GM18870 (cell line): Measurements from ENCODE around the gene C2orf68.
"Not testable (repeated sequence)": the region's sequence is repeated elsewhere in the genome, so short reads cannot be mapped to it uniquely, and the experiment has no call there.

ENCODE experiments used
- ATAC-seq: cut with Tn5 transposase; IDR thresholded peaks from one replicate; pipeline ENCODE4 v1.9.1; 2021; ENCODE audit warnings: moderate library complexity; ENCODE audit not compliant: unreplicated experiment

The C2orf68 gene

DNA sequence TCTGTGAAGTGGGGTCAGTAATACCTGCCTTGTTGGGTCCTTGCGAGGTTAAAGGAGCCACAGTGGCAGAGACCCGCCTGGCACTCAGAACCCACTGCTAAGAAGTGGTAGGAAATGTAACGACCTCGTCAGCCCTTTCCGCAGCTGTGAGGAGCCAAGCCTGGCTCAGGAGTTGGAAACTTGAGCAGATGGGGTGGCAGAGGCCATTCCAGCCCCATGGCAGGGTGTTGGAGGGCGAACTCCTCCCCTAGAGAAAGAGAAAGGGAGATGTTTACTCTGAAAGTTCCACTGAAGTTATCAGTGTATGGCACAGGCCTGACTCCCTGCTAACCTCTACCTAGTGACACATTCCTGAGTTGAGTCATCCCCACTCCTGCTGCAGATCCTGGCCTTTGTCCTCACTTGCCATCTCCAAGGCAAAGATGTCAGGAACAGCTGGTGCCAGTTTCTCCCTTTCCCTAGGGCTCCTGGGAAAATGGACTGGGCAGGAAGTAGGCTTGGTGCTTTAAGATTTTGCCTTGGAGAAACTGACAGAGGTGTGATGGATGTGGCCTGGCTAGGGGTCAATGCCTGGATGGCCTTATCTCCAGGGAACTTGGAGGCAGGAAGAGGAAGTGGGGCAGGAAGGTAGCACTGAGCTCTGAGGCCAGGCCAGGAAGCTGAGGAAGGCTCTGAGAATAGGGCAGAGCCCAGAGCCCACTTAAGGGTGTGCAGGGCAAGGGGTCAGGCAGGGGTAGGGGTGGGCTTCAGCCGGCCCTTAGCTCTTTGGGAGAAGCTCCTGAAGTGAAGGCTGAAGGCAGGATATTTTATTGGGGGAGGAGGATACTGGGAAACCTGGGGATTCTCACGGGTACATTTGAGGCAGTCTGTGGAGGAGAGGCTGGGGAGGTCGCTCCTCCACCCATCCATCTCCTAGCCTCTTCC is 26.7 kb downstream of the C2orf68 start:
- ATAC-seq, result peak; percentile 57

DNA sequence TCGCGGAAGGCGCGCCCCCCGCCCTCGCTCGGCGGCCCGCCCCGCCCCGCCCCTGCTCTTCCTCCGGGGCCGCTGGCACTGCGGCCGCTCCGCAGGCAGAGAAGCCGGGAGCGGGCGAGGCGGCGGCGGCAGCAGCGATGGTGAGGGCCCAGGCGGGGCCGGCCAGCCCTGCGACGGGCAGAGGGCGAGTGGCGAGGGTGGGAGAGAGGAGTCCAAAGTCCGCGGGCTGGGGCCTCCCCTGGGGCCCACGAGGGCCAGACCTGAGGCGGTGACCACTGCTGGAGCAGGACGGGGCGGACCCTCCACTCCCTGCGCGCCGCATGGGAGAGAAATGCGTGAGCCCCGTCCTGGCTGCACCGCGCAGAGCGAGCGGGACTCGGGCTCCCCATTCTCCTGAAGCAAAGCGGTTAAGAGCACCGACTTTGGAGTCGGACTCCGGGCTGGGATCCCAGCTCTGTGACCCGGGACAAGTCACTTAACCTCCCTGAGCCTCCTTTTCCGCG is 27.5 kb downstream of the C2orf68 start, which contains the start of gene VAMP5:
Gene VAMP5, plus strand, starts transcription at position 78 of the 503 bp plus-strand sequence. Its CDS starts 60 bp downstream, at position 138.
- ATAC-seq, result peak; percentile 22

DNA sequence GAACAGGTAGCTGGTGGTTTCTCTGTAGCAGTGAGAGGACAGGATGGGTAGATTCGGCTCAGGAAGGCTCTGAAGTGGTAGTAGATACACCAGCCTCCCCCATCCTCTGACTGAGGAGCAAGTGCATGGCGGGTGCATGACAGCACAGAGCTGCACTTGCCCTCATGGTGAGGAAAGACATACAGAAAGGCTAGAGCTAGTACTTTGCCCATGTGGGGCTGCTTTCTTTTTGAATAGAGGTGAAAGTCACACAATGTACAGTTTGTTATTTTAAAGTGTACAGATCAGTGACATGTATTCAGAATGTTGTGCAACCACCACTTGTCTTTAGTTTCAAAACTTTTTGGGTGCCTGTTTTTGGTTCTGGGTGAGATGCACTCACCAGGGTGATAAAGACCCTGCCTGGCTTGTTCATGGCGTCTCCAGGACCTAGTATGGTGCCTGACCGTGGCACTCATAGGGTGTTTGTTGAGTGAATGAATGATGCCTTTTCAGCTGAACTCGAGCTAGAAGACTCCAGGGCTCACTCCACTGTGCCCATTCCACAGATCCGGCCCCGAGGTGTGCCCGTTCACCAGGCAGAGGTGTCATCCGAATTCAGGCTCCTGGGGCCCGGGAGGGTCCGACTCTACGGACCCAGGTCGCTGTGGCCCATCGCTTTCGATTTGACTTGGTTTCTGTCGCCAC is 28.1 kb downstream of the C2orf68 start:
- peak; percentile 27 for ATAC-seq

DNA sequence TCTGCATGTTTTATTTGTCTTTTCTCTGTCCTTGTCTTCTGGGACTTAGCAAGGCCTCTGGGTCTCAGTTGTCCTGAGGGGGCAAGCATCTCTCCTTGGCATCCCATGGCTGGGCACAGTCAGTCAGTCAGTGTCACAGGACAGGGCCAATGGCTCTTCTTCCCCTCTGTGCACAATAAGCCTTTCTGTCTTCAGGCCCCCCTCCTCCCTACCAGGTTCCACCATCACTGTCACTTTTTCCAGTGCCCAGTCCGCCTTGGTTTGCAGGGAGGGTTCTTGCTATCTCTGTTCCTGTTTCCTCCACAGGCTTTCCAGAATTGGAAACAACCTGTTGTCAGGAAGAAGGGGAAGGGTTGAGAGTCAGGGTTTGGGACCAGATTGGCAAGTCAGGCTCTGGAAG is 29.4 kb downstream of the C2orf68 start:
- no peak for ATAC-seq

DNA sequence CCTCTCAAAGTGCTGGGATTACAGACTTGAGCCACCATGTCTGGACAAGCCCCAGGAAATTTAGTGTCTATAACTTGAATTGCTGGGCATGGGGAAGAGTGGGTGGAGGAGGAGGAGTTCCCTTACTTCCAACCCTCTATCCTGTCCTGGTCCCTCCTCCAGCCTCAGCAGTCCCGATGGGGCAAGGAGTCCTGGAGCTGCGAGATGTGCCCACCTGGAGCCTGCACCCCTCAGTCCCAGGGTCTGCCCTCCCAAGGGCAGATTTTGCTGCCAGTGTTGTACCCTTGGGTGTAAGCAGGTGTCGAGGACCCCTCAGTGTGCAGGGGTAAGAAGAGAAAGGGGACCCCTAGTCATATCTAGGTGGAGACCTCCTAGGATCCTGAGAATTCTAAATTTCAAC is 31.7 kb downstream of the C2orf68 start:
- no peak for ATAC-seq

DNA sequence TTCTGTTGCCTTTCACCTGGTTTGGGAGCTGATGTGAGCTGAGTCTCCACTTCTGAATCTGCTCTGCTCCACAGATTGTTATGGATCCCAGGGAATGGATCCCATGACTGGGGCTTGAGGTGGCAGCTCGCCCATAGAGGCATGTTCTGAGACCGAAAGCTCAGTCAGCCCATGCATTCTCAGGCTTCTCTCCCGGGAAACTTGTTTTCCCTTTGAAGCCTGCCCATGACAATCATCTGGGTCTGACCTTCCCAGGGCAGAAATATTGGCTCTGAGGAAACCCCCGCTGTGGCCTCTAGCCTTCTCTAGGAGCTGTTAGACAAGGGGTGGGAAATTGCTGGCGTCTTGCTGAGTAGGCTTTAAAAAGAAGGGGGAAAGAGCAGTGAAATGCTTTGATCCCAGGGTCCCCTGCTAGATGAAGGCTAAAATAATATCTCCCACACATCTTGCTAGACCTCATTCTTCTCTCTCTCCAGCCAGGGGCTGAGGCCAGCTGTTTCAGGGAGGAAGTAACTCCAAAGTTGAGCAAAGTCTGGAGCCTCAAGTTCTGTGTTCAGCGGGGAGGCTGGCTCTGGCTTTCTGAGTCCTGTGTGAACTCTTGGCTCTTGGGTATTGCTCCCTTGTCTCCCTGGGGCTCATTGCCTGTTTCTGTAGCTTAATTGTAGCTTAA is 32.5 kb downstream of the C2orf68 start:
- ATAC-seq, result no peak

DNA sequence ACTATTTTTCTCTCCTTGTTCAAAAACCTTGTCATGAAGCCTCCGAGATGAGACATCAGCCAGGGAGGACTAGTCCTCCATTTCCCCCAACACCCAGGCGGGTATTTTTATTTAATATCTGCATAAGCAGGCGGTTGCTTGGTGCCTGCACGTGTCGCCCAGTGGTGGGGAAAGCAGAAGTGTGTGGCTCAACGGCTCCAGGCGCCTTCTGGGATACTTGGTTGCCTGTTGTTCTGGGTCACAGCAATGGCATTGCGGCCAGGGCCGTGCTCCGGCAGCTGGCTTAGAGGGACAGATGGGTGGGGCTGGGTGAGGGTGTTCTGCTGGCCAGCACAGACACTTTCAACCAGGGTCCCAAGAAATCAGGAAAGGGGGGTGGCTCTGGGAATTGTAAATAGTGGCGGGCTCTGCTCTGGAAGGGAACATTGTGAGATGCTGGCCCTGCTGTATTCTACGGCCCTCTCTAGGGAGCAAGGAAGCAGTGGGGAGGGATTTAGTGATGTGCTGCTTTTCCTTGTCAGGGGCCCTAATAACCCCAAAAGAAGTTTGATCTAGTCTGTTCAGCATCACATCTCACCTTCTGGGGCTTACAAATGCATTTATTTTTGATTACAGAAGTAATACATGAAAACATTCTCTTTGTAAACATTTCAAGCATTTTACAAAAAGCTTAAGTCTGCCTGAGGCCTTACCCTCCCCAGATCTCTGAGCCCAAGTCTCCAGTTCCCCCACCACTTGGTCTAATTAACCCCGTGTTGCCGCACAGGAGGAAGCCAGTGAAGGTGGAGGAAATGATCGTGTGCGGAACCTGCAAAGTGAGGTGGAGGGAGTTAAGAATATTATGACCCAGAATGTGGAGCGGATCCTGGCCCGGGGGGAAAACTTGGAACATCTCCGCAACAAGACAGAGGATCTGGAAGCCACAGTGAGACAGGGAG is 33.4 kb downstream of the C2orf68 start:
- ATAC-seq, result peak; percentile 17

DNA sequence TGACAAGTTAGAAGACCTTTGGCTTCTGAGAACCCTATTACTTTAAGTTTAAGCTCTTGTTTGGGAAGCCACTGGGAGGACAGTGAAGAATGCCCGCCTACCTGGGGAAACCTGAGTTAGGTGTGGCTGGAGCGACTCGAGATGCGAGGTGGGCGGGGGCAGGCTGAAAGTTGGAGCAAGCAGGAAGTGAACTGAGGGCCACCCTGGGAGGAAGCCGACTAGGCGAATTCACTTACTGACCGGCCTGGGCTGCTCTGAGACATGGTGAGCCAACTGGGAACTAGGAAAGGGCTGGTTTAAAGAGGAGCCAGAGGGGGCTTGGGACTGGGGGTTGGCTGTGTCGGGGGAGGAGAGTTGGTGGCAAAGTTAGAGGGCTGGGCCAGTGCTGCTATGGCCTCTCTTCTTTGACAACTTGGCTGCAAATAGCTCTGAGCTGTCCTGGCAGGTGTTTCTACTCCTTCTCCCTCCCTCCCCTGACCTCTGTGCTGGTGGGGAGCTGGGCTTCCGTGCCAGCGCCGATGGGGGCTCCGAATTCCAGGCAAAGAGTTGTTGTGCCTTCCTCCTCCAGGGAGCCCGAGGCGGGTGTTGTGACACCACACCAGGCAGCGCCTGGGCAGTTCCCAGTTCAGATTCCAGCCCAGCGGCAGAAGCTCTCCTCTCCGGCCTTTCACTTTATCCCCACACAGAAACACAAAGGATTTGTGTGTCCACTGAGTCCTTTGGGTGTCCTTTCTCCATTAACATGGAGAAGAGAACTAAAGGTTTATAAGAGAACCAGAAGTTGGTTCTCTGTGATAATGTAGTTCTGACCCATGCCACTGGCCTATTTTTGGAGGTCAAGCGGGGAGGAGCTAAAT is 34.3 kb downstream of the C2orf68 start, which contains the start of gene VAMP8:
Gene VAMP8, plus strand, starts transcription at position 201 of the 857 bp plus-strand sequence. Its CDS starts 61 bp downstream, at position 262.
- ATAC-seq, result peak; percentile 59

DNA sequence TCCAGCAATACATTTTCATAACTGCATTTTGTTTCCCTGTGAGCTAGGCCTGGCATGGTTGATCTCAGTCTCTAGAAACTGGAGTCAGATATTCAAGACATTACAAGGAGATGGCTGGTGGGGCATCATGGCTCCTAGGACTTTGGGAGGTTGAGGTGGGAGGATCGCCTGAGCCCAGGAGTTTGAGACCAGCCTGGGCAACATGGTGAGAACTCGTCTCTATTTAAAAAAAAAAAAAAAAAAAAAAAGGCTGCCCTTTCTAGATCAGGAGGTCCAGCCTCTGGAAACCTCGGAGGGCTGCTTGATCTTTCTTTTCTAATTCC is 34.8 kb downstream of the C2orf68 start:
- no peak for ATAC-seq

DNA sequence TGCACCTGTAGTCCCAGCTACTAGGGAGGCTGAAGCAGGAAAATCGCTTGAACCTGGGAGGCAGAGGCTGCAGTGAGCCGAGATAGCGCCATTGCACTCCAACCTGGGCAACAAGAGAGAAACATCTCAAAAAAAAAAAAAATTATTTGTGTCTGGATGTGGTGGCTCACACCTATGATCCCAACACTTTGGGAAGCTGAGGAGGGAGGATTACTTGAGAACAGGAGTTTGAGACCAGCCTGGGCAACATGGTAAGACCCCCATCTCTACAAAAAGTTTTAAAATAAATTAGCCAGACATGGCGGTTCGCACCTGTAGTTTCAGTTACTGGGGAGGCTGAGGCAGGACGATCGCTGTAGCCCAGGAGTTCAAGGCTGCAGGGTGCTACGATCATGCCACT is 36.1 kb downstream of the C2orf68 start:
- ATAC-seq, result no peak

DNA sequence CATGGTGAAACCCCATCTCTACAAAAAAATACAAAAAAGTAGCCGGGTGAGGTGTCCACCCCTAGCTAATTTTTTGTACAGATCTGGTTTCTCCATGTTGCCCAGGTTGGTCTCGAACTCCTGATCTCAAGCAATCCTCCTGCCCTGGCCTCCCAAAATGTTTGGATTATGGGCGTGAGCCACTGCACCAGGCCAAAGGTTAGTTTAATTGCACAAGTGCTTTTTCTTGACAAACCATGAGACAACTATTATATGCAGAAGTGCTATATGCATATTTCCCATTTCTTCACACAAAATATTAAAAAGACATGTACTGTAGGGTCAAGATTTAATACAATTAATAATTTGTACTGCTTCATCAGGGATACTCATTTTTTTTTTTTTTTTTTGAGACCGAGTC is 45.6 kb downstream of the C2orf68 start:
- ATAC-seq, result no peak

DNA sequence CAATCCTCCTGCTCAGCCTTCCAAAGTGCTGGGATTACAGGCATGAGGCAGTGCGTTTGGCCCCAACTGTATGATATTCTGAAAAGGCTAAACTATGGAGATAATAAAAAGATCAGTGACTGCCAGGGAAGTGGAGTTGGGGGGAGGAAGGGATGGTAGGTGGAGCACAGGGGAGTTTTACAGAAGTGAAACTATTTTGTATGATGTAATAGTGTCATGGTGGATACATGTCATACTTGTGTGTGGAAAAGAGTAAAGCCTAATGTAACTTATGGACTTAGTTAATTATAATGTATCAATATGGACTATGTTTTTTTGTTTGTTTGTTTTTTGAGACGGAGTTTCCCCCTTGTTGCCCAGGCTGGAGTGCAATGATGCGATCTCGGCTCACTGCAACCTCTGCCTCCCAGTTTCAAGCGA is 47.7 kb downstream of the C2orf68 start:
- no peak for ATAC-seq

DNA sequence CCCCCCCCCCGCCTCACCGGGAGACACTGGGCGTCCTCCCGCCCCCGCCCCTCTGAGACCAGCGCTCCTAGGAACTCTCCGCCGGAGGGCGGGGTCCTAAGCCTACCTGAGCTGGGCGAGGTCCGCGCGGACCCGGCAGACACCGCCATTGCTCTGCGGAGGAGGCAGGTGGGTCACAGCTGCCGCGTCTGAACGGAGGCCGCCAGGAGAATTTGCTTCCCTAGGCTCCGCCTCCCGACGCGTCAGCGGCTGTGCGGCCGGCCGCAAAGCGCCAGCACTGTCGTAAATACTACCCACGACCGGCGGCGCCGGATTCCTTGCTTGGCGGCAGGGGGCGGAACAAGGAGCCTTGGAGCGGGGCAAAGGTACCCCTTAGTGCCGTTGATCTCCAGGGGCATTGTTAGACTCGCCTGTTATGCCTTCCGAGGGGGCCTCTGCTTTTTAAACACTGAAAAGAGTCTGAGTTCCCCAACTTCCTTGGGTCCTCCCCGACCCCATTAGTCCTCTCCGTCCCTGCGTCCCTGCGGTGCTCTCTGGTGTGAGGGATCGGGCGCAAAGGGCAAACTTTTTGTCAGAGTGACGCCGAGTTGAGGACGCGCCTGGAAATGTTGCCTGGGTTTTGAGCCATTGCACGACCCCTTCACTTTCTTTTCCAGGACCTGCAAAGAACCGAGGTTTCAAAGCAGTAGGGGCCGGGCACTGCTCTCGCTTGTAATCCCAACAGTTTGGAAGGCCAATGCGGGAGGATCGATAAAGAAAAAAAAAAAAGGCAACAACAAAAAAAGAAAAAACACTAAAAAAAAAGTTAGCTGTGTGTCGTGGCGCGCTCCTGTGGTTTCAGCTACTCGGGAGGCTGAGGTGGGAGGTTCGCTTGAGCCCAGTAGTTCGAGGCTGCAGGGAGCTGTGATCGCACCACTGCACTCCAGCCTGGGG is 50.3 kb downstream of the C2orf68 start, which contains the start of gene GGCX:
Gene GGCX, minus strand, starts transcription at position 214 of the 933 bp plus-strand sequence. Its CDS starts 65 bp downstream, at position 149.
- peak; percentile 69 for ATAC-seq

DNA sequence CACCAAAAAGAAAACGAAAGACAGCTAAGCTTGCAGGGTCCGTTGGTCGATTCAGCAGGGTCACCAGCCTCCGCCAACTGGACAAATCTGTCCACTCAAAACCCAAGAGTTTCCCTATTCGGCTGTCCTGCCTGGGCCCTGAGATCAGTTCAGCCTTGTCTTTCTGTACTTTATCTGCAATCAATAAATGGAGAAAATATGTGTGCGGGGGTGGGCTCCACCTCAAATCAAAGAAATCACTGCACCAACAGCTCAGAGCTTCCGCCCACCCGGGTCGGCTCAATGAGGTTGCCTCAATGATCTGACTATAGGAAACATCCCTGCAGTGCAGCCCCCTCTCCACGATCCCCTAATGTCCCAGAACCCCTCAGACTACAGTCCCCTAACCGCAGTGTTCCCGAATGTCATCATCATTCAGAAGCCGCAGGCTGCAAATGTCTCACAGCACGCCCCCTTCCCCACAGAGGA is 51.0 kb downstream of the C2orf68 start:
- no peak for ATAC-seq

DNA sequence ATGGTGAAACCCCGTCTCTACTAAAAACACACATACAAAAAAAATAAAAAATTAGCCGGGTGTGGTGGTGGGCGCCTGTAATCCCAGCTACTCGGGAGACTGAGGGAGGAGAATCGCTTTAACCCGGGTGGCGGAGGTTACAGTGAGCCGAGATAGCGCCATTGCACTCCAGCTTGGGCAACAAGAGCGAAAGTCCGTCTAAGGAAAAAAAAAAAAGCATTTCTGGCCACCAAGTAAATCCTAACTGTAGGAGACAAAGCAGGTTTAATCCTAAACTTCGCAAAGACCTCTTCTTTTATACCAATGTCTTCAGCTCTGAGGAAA is 51.5 kb downstream of the C2orf68 start:
- not testable (repeated sequence) for ATAC-seq

DNA sequence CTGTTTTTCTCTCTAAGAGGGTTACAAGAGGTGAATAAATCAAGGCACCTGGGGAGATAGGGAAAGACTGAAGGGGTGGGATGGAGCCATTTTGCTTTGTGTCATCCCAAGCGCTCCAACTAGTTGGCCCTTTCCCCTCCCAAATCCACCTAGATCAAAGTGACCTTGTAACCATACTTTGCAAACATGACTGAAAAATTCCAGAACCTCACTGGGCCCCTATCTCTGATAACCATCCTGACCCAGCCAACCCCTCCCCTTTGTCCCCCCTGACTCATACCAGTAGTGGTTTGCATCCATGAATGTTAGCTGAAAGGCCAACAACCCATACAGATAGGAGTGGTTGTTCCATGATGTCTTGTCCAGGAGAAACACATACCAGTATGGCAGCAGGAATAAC is 53.7 kb downstream of the C2orf68 start:
- no peak for ATAC-seq

DNA sequence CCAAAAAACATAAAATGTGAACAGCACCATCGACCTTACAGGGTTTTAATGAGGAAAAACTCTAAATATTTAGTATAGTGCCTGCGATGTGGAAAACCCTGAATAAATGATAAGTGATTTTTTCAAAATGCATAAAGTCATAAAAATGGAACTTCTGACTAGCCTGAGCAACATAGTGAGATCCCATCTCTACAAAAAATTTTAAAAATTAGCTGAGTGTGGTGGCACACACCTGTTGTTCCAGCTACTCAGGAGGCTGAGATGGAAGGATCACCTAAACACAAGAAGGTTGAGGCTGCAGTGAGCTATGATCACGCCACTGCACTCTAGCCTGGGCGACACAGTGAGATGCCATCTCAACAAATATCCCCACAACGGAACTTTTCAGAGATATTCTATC is 54.7 kb downstream of the C2orf68 start:
- no peak for ATAC-seq
